22Rv1 (cell line): ENCODE measurements around the gene TRMT1.
A peak's percentile ranks its signal among the peaks of the same experiment; 100 is the strongest.

Experiments used
- H3K27ac ChIP-seq: fragments of 450-650 bp; 2 replicates; pipeline ENCODE4 v1.5.1; 2017
- CTCF ChIP-seq: fragments of 450-650 bp; IDR thresholded peaks from 2 replicates; pipeline ENCODE4 v1.5.1; 2017; ENCODE audit warnings: mild to moderate bottlenecking
- ZFX ChIP-seq: fragments of 450-650 bp; IDR thresholded peaks from 2 replicates; pipeline ENCODE4 v1.6.1; 2017; ENCODE audit warnings: antibody characterized with exemption, borderline replicate concordance

Gene TRMT1

DNA sequence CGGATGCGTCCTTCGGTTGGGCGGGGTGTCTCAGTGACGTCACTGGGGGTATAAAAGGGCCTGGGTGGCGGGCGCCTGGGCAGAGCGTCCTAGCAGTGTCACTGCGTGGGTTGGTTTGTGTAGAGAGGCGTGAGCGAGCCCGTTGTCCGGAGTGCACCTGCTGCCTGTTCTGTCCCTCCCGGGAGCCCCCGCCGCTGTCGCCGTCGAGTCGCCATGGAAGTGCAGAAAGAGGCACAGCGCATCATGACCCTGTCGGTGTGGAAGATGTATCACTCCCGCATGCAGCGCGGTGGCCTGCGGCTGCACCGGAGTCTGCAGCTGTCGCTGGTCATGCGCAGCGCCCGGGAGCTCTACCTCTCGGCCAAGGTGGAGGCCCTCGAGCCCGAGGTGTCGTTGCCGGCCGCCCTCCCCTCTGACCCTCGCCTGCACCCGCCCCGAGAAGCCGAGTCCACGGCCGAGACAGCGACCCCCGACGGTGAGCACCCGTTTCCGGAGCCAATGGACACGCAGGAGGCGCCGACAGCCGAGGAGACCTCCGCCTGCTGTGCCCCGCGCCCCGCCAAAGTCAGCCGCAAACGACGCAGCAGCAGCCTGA lies 36.5 kb upstream of the TRMT1 start:
- TF ChIP-seq CTCF = peak; percentile 42
- no peak for TF ChIP-seq ZFX
- H3K27ac ChIP-seq = peak overlapping the region; percentile 99

DNA sequence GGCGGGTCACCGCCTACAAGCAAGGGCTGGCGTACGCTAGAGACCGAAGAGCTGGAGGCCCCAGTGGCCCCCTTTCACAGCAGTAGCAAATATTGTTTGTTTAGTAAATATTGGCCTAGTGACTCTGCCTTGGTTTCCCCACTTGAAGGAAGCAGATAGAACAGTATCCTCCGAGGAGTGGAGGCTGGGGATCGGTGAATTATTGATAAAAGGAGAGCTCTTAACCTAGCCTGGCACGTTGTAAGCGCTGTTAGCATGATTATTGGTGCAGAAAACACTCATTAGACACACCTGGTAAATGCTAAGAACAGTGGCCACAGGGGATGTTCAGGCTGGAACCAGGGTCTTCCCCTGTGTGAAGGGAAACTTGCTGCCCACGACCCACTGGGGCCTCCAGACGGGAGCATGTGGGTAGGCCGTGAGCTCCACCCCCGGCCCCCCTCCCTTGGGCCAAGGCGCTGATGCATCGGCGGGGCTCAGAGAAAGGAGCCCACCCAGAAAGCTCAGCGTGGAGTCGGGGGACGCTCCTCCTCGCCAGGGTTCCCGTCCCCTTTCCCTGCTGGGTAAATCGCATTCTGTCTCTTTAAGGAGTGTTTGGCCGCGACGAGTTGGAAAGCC lies 35.9 kb upstream of the TRMT1 start:
- peak overlapping the region; percentile 99 for H3K27ac ChIP-seq
- TF ChIP-seq CTCF (no peak), ZFX (no peak)

- H3K27ac ChIP-seq = peak overlapping the region; percentile 99
- TF ChIP-seq ZFX (no peak), CTCF (no peak)
These were observed 35.2 kb upstream of the TRMT1 start for GRCh38 chr19:13151605-13152355.

DNA sequence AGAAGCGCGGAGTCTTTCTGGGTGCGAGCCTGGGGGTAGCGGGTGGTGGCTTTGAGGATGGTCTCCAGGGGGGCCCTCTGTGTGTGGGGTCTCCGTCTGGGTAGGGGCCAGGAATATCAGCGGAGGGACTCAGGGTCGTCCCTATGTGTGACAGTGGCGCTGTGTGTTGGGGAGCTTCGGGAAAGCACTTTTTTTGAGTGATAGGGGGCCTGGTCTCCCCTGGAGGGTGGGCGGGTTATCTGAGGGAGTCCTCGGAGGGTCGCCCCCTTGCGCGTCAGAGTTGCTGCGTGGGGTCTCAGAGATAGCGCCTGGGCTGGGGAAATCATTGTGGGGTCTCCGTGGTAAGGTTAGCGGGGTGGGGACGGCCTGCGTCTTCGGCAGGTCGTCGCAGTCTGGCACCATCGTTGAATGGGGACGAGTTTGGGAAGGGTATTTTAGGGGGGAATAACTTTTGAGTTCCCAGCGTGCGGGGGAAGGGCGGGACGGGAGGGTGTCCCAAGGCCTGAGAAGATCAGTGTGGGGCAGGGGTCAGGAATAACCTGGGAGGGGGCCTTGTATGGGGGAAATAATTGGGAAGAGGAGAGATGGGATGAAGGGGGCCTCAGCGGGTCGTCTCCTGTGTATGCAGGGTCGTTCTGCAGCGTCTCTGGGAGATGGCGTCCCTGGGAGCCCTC lies 34.5 kb upstream of the TRMT1 start:
- TF ChIP-seq ZFX (no peak), CTCF (no peak)
- peak overlapping the region; percentile 99 for H3K27ac ChIP-seq

DNA sequence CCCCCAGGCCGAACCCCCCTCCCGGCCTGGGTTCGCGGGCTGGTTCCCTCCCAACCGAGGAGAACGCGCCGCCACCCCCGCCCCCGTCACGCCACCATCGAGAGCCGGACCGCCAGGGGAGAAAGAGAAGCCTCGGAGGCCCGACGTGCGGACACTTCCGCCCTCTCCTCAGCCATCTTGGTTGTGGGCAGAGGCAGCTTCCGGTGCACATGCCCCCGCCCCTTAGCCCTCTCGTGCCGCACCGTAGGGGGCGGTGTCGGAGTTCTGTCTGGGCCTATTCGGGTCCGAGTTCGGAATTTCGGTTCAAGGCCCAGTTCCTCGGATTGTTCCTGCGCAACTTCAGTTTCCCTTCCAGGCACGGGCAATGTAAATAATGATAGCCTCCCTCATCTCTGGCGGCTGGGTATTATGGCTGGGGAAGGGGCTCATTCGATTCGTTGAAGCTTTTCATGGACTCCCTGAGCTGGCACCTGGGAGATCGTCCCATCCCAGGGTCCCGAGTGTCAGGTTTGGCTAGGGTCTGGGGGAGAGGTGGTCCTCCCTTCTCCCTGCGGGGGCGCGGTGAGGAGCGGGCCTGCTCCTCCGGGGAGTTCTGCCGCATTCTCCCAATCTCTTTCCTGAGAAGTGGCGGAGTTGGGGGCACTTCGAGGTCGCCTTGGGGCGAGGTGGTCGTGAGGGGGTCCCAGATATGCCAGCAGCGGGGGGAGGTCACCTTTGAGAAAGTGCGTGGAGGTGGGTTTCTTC lies 33.8 kb upstream of the TRMT1 start, which contains the start of the genes IER2 and STX10:
Gene IER2, plus strand, starts transcription at position 225 of the 744 bp plus-strand sequence. CDS start 2,776 bp downstream, outside the sequence.
Gene STX10, minus strand, starts transcription at position 189 of the 744 bp plus-strand sequence. CDS start 202 bp downstream, outside the sequence.
- peak within 1 kb of the TSS; percentile 99 for H3K27ac ChIP-seq
- peak; percentile 55 for TF ChIP-seq CTCF
- no peak for TF ChIP-seq ZFX

GRCh38 chr19:13149628-13150186 lies 33.2 kb upstream of the TRMT1 start:
- peak overlapping the region; percentile 99 for H3K27ac ChIP-seq
- TF ChIP-seq ZFX (no peak), CTCF (no peak)

- peak overlapping the region; percentile 99 for H3K27ac ChIP-seq
These were observed 32.7 kb upstream of the TRMT1 start for GRCh38 chr19:13149173-13149627.
